SK-N-SH treated with all-trans-retinoic acid at 6 μM for 48 hours (cell line): ENCODE measurements around the gene OR2D3.

Source experiments
- ATAC-seq: fragments of 200-7000 bp; cut with Tn5 transposase; 3 replicates; pipeline ENCODE4 v1.9.1; 2020; ENCODE audit warnings: mild to moderate bottlenecking, moderate library complexity
- ARNTL ChIP-seq: fragments of 450-650 bp; formaldehyde crosslinking; IDR thresholded peaks from 2 replicates; pipeline ENCODE4 v1.5.0; 2020; ENCODE audit warnings: low read depth, mild to moderate bottlenecking, moderate library complexity, borderline replicate concordance
- BACH2 ChIP-seq: fragments of 250-450 bp; sonication (Bioruptor Pico); IDR thresholded peaks from 2 replicates; pipeline ENCODE4 v1.9.0; 2021; ENCODE audit warnings: mild to moderate bottlenecking, borderline replicate concordance
- CSDC2 ChIP-seq: fragments of 250-450 bp; sonication (Bioruptor Pico); IDR thresholded peaks from 2 replicates; pipeline ENCODE4 v1.5.0; 2020; ENCODE audit warnings: mild to moderate bottlenecking, moderate library complexity
- ESRRG ChIP-seq: fragments of 250-450 bp; sonication (Bioruptor Pico); IDR thresholded peaks from 2 replicates; pipeline ENCODE4 v1.6.1; 2021; ENCODE audit warnings: mild to moderate bottlenecking
- GLIS3 ChIP-seq: fragments of 250-450 bp; sonication (Bioruptor Pico); IDR thresholded peaks from 2 replicates; pipeline ENCODE4 v1.5.0; 2020; ENCODE audit warnings: mild to moderate bottlenecking, moderate library complexity
- ISL1 ChIP-seq: fragments of 250-450 bp; sonication (Bioruptor Pico); IDR thresholded peaks from 2 replicates; pipeline ENCODE4 v2.1.2; 2022; ENCODE audit warnings: mild to moderate bottlenecking, moderate library complexity
- OSR1 ChIP-seq: fragments of 250-450 bp; sonication (Bioruptor Pico); IDR thresholded peaks from 2 replicates; pipeline ENCODE4 v1.8.0; 2022; ENCODE audit warnings: moderate library complexity, mild to moderate bottlenecking, inconsistent platforms
- RARB ChIP-seq: fragments of 250-450 bp; sonication (Bioruptor Pico); IDR thresholded peaks from 2 replicates; pipeline ENCODE4 v1.8.0; 2021; ENCODE audit warnings: mild to moderate bottlenecking, moderate library complexity
- SNAI2 ChIP-seq: fragments of 250-450 bp; sonication (Bioruptor Pico); IDR thresholded peaks from 2 replicates; pipeline ENCODE4 v1.5.0; 2020; ENCODE audit warnings: mild to moderate bottlenecking, moderate library complexity
- TCF4 ChIP-seq: fragments of 250-450 bp; sonication (Bioruptor Pico); IDR thresholded peaks from 2 replicates; pipeline ENCODE4 v1.8.0; 2021; ENCODE audit warnings: mild to moderate bottlenecking, moderate library complexity, borderline replicate concordance
- ZC3H10 ChIP-seq: fragments of 250-450 bp; sonication (Bioruptor Pico); IDR thresholded peaks from 2 replicates; pipeline ENCODE4 v1.5.1; 2021; ENCODE audit warnings: mild to moderate bottlenecking, moderate library complexity
- ZFP3 ChIP-seq: fragments of 250-450 bp; sonication (Bioruptor Pico); IDR thresholded peaks from 2 replicates; pipeline ENCODE4 v1.5.0; 2020; ENCODE audit warnings: mild to moderate bottlenecking, moderate library complexity
- ZFP30 ChIP-seq: fragments of 450-650 bp; formaldehyde crosslinking; IDR thresholded peaks from 2 replicates; pipeline ENCODE4 v1.5.0; 2022; ENCODE audit warnings: mild to moderate bottlenecking, moderate library complexity
- ZNF565 ChIP-seq: fragments of 450-650 bp; formaldehyde crosslinking; conservative IDR thresholded peaks from 2 replicates; pipeline ENCODE4 v1.5.0; 2020; ENCODE audit warnings: low read depth, mild to moderate bottlenecking, moderate library complexity
- ZNF8 ChIP-seq: fragments of 450-650 bp; formaldehyde crosslinking; IDR thresholded peaks from 2 replicates; pipeline ENCODE4 v1.5.0; 2020; ENCODE audit warnings: mild to moderate bottlenecking, moderate library complexity
- TF ChIP-seq, protein P1 (sequence below): fragments of 250-450 bp; sonication (Bioruptor Pico); IDR thresholded peaks from 2 replicates; pipeline ENCODE4 v1.5.1; 2020; ENCODE audit warnings: low read depth, mild to moderate bottlenecking, moderate library complexity
- TF ChIP-seq, protein P2 (sequence below): fragments of 250-450 bp; sonication (Bioruptor Pico); IDR thresholded peaks from 2 replicates; pipeline ENCODE4 v1.8.0; 2020; ENCODE audit warnings: mild to moderate bottlenecking, moderate library complexity, borderline replicate concordance
- TF ChIP-seq, protein P3 (sequence below): fragments of 250-450 bp; sonication (Bioruptor Pico); IDR thresholded peaks from 2 replicates; pipeline ENCODE4 v1.8.0; 2021; ENCODE audit warnings: low read depth, mild to moderate bottlenecking, moderate library complexity, borderline replicate concordance
- TF ChIP-seq, protein P4 (sequence below): fragments of 250-450 bp; sonication (Bioruptor Pico); IDR thresholded peaks from 2 replicates; pipeline ENCODE4 v1.5.0; 2020; ENCODE audit warnings: mild to moderate bottlenecking, moderate library complexity

The OR2D3 gene

DNA sequence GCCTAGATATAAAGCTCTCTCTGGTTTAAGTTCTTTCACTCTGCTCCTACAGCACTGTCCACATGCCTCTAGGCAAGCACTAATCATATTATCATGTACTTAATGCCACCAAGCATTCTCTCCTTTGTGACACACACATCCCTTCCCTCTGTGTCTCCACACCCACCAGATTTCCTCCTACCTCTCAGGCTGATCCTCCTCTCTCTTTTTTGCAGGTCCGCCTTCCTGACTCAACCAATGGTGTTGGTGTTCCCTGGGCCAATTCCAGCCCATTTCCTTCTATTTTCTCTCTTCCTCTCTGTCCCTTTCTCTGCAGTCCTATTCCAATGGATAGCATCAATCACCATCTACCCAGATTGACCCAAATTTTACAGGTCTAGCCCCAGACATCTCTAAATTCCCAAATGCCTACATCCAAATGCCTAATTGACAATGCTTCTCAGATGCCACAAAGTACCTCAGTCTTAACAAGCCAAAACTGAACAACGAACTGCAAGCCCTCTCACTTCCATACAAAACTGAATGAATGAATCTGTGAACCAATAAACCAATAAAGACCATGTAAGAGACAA lies 4.9 kb downstream of the OR2D3 start:
- peak; percentile 20; the same call in 1 of the 3 replicates for ATAC-seq
- TF ChIP-seq GLIS3 (CRISPR knock-in tag) (no peak), ZC3H10 (CRISPR knock-in tag) (no peak), ZNF565 (CRISPR knock-in tag) (no peak), SNAI2 (no peak), BACH2 (CRISPR knock-in tag) (no peak), ARNTL (CRISPR knock-in tag) (no peak), ISL1 (no peak), ZNF8 (CRISPR knock-in tag) (no peak), ZFP30 (no peak), OSR1 (CRISPR knock-in tag) (no peak), ZFP3 (CRISPR knock-in tag) (no peak), TCF4 (CRISPR knock-in tag) (no peak), ESRRG (CRISPR knock-in tag) (no peak)
- TF ChIP-seq, protein P1, sequence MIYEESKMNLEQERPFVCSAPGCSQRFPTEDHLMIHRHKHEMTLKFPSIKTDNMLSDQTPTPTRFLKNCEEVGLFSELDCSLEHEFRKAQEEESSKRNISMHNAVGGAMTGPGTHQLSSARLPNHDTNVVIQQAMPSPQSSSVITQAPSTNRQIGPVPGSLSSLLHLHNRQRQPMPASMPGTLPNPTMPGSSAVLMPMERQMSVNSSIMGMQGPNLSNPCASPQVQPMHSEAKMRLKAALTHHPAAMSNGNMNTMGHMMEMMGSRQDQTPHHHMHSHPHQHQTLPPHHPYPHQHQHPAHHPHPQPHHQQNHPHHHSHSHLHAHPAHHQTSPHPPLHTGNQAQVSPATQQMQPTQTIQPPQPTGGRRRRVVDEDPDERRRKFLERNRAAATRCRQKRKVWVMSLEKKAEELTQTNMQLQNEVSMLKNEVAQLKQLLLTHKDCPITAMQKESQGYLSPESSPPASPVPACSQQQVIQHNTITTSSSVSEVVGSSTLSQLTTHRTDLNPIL (CRISPR knock-in tag) = no peak
- TF ChIP-seq, protein P2, sequence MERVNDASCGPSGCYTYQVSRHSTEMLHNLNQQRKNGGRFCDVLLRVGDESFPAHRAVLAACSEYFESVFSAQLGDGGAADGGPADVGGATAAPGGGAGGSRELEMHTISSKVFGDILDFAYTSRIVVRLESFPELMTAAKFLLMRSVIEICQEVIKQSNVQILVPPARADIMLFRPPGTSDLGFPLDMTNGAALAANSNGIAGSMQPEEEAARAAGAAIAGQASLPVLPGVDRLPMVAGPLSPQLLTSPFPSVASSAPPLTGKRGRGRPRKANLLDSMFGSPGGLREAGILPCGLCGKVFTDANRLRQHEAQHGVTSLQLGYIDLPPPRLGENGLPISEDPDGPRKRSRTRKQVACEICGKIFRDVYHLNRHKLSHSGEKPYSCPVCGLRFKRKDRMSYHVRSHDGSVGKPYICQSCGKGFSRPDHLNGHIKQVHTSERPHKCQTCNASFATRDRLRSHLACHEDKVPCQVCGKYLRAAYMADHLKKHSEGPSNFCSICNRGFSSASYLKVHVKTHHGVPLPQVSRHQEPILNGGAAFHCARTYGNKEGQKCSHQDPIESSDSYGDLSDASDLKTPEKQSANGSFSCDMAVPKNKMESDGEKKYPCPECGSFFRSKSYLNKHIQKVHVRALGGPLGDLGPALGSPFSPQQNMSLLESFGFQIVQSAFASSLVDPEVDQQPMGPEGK = no peak
- TF ChIP-seq, protein P3, sequence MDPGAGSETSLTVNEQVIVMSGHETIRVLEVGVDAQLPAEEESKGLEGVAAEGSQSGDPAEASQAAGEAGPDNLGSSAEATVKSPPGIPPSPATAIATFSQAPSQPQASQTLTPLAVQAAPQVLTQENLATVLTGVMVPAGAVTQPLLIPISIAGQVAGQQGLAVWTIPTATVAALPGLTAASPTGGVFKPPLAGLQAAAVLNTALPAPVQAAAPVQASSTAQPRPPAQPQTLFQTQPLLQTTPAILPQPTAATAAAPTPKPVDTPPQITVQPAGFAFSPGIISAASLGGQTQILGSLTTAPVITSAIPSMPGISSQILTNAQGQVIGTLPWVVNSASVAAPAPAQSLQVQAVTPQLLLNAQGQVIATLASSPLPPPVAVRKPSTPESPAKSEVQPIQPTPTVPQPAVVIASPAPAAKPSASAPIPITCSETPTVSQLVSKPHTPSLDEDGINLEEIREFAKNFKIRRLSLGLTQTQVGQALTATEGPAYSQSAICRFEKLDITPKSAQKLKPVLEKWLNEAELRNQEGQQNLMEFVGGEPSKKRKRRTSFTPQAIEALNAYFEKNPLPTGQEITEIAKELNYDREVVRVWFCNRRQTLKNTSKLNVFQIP = no peak
- TF ChIP-seq, protein P4, sequence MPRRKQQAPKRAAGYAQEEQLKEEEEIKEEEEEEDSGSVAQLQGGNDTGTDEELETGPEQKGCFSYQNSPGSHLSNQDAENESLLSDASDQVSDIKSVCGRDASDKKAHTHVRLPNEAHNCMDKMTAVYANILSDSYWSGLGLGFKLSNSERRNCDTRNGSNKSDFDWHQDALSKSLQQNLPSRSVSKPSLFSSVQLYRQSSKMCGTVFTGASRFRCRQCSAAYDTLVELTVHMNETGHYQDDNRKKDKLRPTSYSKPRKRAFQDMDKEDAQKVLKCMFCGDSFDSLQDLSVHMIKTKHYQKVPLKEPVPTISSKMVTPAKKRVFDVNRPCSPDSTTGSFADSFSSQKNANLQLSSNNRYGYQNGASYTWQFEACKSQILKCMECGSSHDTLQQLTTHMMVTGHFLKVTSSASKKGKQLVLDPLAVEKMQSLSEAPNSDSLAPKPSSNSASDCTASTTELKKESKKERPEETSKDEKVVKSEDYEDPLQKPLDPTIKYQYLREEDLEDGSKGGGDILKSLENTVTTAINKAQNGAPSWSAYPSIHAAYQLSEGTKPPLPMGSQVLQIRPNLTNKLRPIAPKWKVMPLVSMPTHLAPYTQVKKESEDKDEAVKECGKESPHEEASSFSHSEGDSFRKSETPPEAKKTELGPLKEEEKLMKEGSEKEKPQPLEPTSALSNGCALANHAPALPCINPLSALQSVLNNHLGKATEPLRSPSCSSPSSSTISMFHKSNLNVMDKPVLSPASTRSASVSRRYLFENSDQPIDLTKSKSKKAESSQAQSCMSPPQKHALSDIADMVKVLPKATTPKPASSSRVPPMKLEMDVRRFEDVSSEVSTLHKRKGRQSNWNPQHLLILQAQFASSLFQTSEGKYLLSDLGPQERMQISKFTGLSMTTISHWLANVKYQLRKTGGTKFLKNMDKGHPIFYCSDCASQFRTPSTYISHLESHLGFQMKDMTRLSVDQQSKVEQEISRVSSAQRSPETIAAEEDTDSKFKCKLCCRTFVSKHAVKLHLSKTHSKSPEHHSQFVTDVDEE (CRISPR knock-in tag) = no peak

DNA sequence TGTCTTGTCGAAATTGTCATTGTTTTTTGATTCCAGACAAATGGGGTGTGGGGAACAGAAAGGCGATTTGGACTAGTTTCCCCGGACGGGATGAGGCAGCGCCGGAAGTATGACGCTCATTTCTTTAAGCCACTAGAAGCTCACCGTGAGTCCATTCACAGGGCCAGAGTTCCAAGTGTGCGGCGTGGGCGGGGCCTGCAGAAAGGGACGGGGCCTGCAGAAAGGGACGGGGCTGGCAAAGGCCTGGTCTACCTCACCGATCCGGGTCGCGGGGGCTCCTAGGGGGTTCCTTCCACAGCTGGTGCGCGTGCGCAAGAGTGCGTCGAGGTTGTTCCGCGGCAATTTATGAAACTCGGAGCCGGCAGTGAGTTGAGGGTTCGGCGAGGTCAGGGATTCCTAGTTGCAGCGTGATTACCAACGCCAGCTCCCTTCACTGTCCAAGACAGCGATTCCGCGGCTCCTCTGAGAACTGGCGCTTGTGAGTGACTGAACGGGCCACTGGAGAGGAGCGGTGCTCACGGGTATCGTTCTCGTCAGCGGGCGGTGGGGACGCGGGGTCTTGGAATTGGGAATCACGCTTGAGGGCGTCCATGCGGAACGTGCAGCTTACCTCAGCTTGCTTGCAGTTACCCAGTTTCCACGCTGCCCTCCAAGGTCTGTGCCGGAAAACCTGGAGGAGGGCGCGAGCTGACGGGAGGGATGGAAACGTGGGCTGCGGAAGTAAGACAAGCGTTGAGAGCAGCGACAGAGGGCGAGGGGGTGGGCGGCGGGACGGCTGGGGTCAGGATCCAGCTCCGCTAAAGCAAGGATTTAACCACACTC lies 5.6 kb downstream of the OR2D3 start, which contains the start of gene ZNF215:
TSS of gene ZNF215 (plus strand) at position 219 of the 822 bp plus-strand sequence. CDS start 5,847 bp downstream, outside the sequence.
- no peak for TF ChIP-seq SNAI2
- TF ChIP-seq ISL1 = no peak
- no peak for TF ChIP-seq ZNF8 (CRISPR knock-in tag)
- no peak for TF ChIP-seq GLIS3 (CRISPR knock-in tag)
- no peak for TF ChIP-seq OSR1 (CRISPR knock-in tag)
- no peak for TF ChIP-seq ZC3H10 (CRISPR knock-in tag)
- TF ChIP-seq, protein P2 = no peak
- TF ChIP-seq ZFP3 (CRISPR knock-in tag) = no peak
- TF ChIP-seq, protein P4 (CRISPR knock-in tag) = no peak
- no peak for TF ChIP-seq CSDC2
- TF ChIP-seq RARB = no peak
- TF ChIP-seq, all 23 proteins: peak for 0
- peak; percentile 77 for ATAC-seq
